Esophagus squamous epithelium (tissue), 4 donors: ENCODE measurements around the gene CLTC.

Source experiments
- CTCF ChIP-seq, 6 experiments: fragments of 450-650 bp in 4 of 6; fragments of 200-600 bp in 2 of 6; sonication (generic) in 2 of 6; IDR thresholded peaks; one replicate each; pipeline ENCODE4 v1.5.1; 2016 to 2019; ENCODE audit warnings: antibody characterized with exemption in 6 of 6, mild to moderate bottlenecking in 4 of 6, moderate library complexity in 4 of 6
- POLR2A ChIP-seq, 4 donors: fragments of 450-650 bp; IDR thresholded peaks; one replicate each; pipeline ENCODE4 v1.6.1; 2017; ENCODE audit warnings: antibody characterized with exemption in 4 of 4, mild to moderate bottlenecking in 4 of 4, moderate library complexity in 3 of 4

GRCh38 chr17:59707149-59707970 lies 87.7 kb downstream of the CLTC start, which contains the start of the genes PTRH2 and VMP1:
- peak in 3 of 4 donors; percentile 64 to 92 (median 77) for TF ChIP-seq POLR2A (IDR thresholded peaks at IDR 0.05)
- TF ChIP-seq CTCF (IDR thresholded peaks at IDR 0.05), result peak in 1 of 6 experiments; percentile 36
